Neural cell (in vitro differentiated cells): ENCODE results near the gene MRPS18A. TPM values are rescaled to one million over a fixed set of nuclear protein-coding genes. Genes with fewer than 3 reads are reported as not detected.

ENCODE experiments used
- H2AFZ ChIP-seq: fragments of 200-600, 300-800 bp; sonication (generic), shearing (Covaris generic); 2 replicates; pipeline ENCODE4 v1.6.0; 2014; ENCODE audit warnings: low read depth, mild to moderate bottlenecking, antibody characterized with exemption, low read length, moderate library complexity
- H3F3A ChIP-seq: fragments of 200-600 bp; shearing (Covaris generic); 2 replicates; pipeline ENCODE4 v1.6.1; 2016; ENCODE audit warnings: mild to moderate bottlenecking, moderate library complexity, mixed read lengths, antibody characterized with exemption, low read length; ENCODE audit not compliant: insufficient read depth, poor library complexity, severe bottlenecking
- H3K27ac ChIP-seq: fragments of 200-600, 300-800 bp; sonication (generic), shearing (Covaris generic); 2 replicates; pipeline ENCODE4 v1.5.1; 2014; ENCODE audit warnings: mild to moderate bottlenecking, low read length, moderate library complexity
- H3K27me3 ChIP-seq: fragments of 300-800, 200-600 bp; sonication (generic), shearing (Covaris generic); 2 replicates; pipeline ENCODE4 v1.6.0; 2014; ENCODE audit warnings: mild to moderate bottlenecking, low read depth, low read length, moderate library complexity; ENCODE audit not compliant: insufficient read depth
- H3K36me3 ChIP-seq: fragments of 300-800, 200-600 bp; sonication (generic), shearing (Covaris generic); 2 replicates; pipeline ENCODE4 v1.5.1; 2014; ENCODE audit warnings: mild to moderate bottlenecking, antibody characterized with exemption, low read length, moderate library complexity; ENCODE audit not compliant: insufficient read depth
- H3K4me2 ChIP-seq: fragments of 300-800, 200-600 bp; sonication (generic), shearing (Covaris generic); 2 replicates; pipeline ENCODE4 v1.6.0; 2014; ENCODE audit warnings: mild to moderate bottlenecking, low read length
- H3K4me3 ChIP-seq: fragments of 300-800, 200-600 bp; sonication (generic), shearing (Covaris generic); 2 replicates; pipeline ENCODE4 v1.5.1; 2014; ENCODE audit warnings: mild to moderate bottlenecking, low read length, moderate library complexity
- H3K79me2 ChIP-seq: fragments of 200-600 bp; shearing (Covaris generic); replicated peaks from 2 replicates; pipeline ENCODE4 v1.6.0; 2014; ENCODE audit warnings: mild to moderate bottlenecking, low read length, moderate library complexity; ENCODE audit not compliant: insufficient read depth
- H3K9ac ChIP-seq: fragments of 300-800, 200-600 bp; sonication (generic), shearing (Covaris generic); 2 replicates; pipeline ENCODE4 v1.6.1; 2016; ENCODE audit warnings: mild to moderate bottlenecking, low read length, mixed read lengths
- H3K9me2 ChIP-seq: fragments of 200-600 bp; shearing (Covaris generic); 2 replicates; pipeline ENCODE4 v1.6.1; 2016; ENCODE audit warnings: mild to moderate bottlenecking, low read length, mixed read lengths; ENCODE audit not compliant: insufficient read depth
- H3K9me3 ChIP-seq: fragments of 200-600, 300-800 bp; sonication (generic), shearing (Covaris generic); 2 replicates; pipeline ENCODE4 v1.6.1; 2016; ENCODE audit warnings: mild to moderate bottlenecking, mixed run types, low read length, moderate library complexity, mixed read lengths
- H4K20me1 ChIP-seq: fragments of 200-600 bp; shearing (Covaris generic); 2 replicates; pipeline ENCODE4 v1.6.1; 2016; ENCODE audit warnings: mild to moderate bottlenecking, mixed run types; ENCODE audit not compliant: insufficient read depth
- CTCF ChIP-seq: fragments of 450-650 bp; IDR thresholded peaks from 2 replicates; pipeline ENCODE4 v1.5.1; 2014; ENCODE audit warnings: antibody characterized with exemption, mild to moderate bottlenecking, moderate library complexity; ENCODE audit not compliant: poor library complexity, severe bottlenecking
- EP300 ChIP-seq: fragments of 450-650 bp; conservative IDR thresholded peaks from 2 replicates; pipeline ENCODE4 v1.6.1; 2014; ENCODE audit warnings: antibody characterized with exemption, mild to moderate bottlenecking, moderate library complexity; ENCODE audit not compliant: poor library complexity, severe bottlenecking
- EZH2 ChIP-seq: fragments of 200-600, 300-800 bp; shearing (Covaris generic), sonication (generic); IDR thresholded peaks from 2 replicates; pipeline ENCODE4 v1.6.1; 2014; ENCODE audit warnings: antibody characterized with exemption, low read length, borderline replicate concordance, mild to moderate bottlenecking; ENCODE audit not compliant: insufficient read depth, poor library complexity, severe bottlenecking
- MXI1 ChIP-seq: fragments of 450-650 bp; conservative IDR thresholded peaks from 2 replicates; pipeline ENCODE4 v1.6.1; 2014; ENCODE audit warnings: antibody characterized with exemption, mild to moderate bottlenecking; ENCODE audit not compliant: poor library complexity, severe bottlenecking
- POLR2AphosphoS5 ChIP-seq: IDR thresholded peaks from 2 replicates; pipeline ENCODE4 v1.6.1; 2012
- RAD21 ChIP-seq: fragments of 450-650 bp; conservative IDR thresholded peaks from 2 replicates; pipeline ENCODE4 v1.6.1; 2014; ENCODE audit warnings: antibody characterized with exemption, mild to moderate bottlenecking, moderate library complexity
- REST ChIP-seq: IDR thresholded peaks from 2 replicates; pipeline ENCODE4 v1.6.1; 2012; ENCODE audit warnings: borderline replicate concordance
- SMC3 ChIP-seq: fragments of 450-650 bp; conservative IDR thresholded peaks from 2 replicates; pipeline ENCODE4 v1.6.1; 2014; ENCODE audit warnings: antibody characterized with exemption, mild to moderate bottlenecking, moderate library complexity; ENCODE audit not compliant: poor library complexity
- TAF1 ChIP-seq: IDR thresholded peaks from 2 replicates; pipeline ENCODE4 v1.6.1; 2012; ENCODE audit warnings: low read depth
- polyA plus RNA-seq: library from polyadenylated mRNA; depleted of rRNA; stranded (reverse); fragments of >200 nt; gene quantifications from 2 replicates; pipeline ENCODE4 v1.2.3, GENCODE V29; 2014

Gene MRPS18A
- polyA plus RNA-seq, 1 donor from 2014 or later: 39.6 TPM

- Histone ChIP-seq H3K9me3 (no peaks in the 10 kb centered on the region), H2AFZ (no peak overlapping the region), H3K9ac (no peak overlapping the region), H4K20me1 (no peaks in the 10 kb centered on the region), H3K79me2 (no peaks in the 10 kb centered on the region), H3K4me2 (no peak overlapping the region), H3K27me3 (no peaks in the 10 kb centered on the region), H3K4me3 (no peak overlapping the region), H3F3A (no peaks in the 10 kb centered on the region), H3K27ac (no peak overlapping the region), H3K36me3 (no peaks in the 10 kb centered on the region), H3K9me2 (no peaks in the 10 kb centered on the region)
- TF ChIP-seq MXI1 (no peak), REST (no peak), CTCF (no peak), RAD21 (no peak), POLR2AphosphoS5 (no peak), SMC3 (no peak), TAF1 (no peak), EP300 (no peak), EZH2 (no peak)
These were observed 9.8 kb upstream of the MRPS18A start for GRCh38 chr6:43697421-43697820.

DNA sequence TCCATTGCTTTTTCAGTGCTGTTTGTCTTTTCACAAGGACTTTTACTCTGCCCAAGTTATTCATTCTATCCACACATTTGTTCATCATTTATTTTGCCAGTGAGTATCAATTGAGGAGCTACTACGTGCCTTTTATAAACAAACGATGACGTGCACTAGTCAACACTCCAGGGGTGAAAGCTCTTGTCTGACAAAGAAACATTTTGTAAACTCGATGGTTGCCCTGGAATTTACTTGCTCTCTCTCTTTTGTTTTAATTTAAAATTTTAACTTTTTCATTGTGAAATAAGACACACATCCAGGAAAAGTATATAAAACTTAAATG lies 8.3 kb upstream of the MRPS18A start:
- Histone ChIP-seq H3K9me3 (no peaks in the 10 kb centered on the region), H3K9me2 (no peaks in the 10 kb centered on the region), H3F3A (no peaks in the 10 kb centered on the region), H4K20me1 (no peaks in the 10 kb centered on the region), H3K4me3 (no peak overlapping the region), H3K79me2 (no peaks in the 10 kb centered on the region), H3K9ac (no peak overlapping the region), H3K27me3 (no peaks in the 10 kb centered on the region), H3K4me2 (no peak overlapping the region), H3K36me3 (no peaks in the 10 kb centered on the region), H2AFZ (no peak overlapping the region), H3K27ac (no peak overlapping the region)
- no peak for TF ChIP-seq EZH2
- no peak for TF ChIP-seq MXI1
- TF ChIP-seq TAF1: no peak
- TF ChIP-seq REST: no peak
- TF ChIP-seq SMC3: no peak
- TF ChIP-seq EP300: no peak
- TF ChIP-seq POLR2AphosphoS5: no peak
- no peak for TF ChIP-seq CTCF
- no peak for TF ChIP-seq RAD21
